WTC11 (cell line): ENCODE results near the gene WNK3.

Experiments used
- ATF2 ChIP-seq: sonication (generic); formaldehyde crosslinking; IDR thresholded peaks from 2 replicates; pipeline ENCODE4 v1.8.1; 2022; ENCODE audit warnings: low read depth, missing genetic modification reagents, borderline replicate concordance
- CREM ChIP-seq: sonication (generic); formaldehyde crosslinking; IDR thresholded peaks from 2 replicates; pipeline ENCODE4 v1.8.1; 2022; ENCODE audit warnings: mild to moderate bottlenecking, missing genetic modification reagents, moderate library complexity
- GTF2I ChIP-seq: fragments of 250-450 bp; sonication (Bioruptor Pico); conservative IDR thresholded peaks from 2 replicates; pipeline ENCODE4 v1.4.0; 2021; ENCODE audit warnings: mild to moderate bottlenecking
- HMGXB4 ChIP-seq: sonication (generic); formaldehyde crosslinking; IDR thresholded peaks from 2 replicates; pipeline ENCODE4 v1.8.1; 2023; ENCODE audit warnings: mild to moderate bottlenecking, moderate library complexity, missing genetic modification reagents
- JUN ChIP-seq: sonication (generic); formaldehyde crosslinking; IDR thresholded peaks from 2 replicates; pipeline ENCODE4 v1.8.0; 2023; ENCODE audit warnings: mild to moderate bottlenecking, missing genetic modification reagents
- MAX ChIP-seq: sonication (generic); formaldehyde crosslinking; IDR thresholded peaks from 2 replicates; pipeline ENCODE4 v1.8.0; 2022; ENCODE audit warnings: mild to moderate bottlenecking, missing genetic modification reagents
- MYBL2 ChIP-seq: sonication (generic); formaldehyde crosslinking; IDR thresholded peaks from 2 replicates; pipeline ENCODE4 v1.8.1; 2023; ENCODE audit warnings: mild to moderate bottlenecking, moderate library complexity, missing genetic modification reagents
- NFE2L1 ChIP-seq: sonication (generic); formaldehyde crosslinking; IDR thresholded peaks from 2 replicates; pipeline ENCODE4 v1.8.1; 2023; ENCODE audit warnings: missing genetic modification reagents
- NR2C2 ChIP-seq: sonication (generic); formaldehyde crosslinking; IDR thresholded peaks from 2 replicates; pipeline ENCODE4 v1.8.0; 2022; ENCODE audit warnings: mild to moderate bottlenecking, missing genetic modification reagents
- USF1 ChIP-seq: sonication (generic); formaldehyde crosslinking; IDR thresholded peaks from 2 replicates; pipeline ENCODE4 v1.8.0; 2022; ENCODE audit warnings: mild to moderate bottlenecking, missing genetic modification reagents
- ZNF416 ChIP-seq: fragments of 250-450 bp; sonication (Bioruptor Pico); IDR thresholded peaks from 2 replicates; pipeline ENCODE4 v1.9.0; 2021; ENCODE audit warnings: mild to moderate bottlenecking, inconsistent platforms
- TF ChIP-seq, protein P1 (sequence below): fragments of 200-600 bp; IDR thresholded peaks from 2 replicates; pipeline ENCODE4 v1.8.0; 2022; ENCODE audit warnings: antibody characterized with exemption
- TF ChIP-seq, protein P2 (sequence below): sonication (generic); formaldehyde crosslinking; IDR thresholded peaks from 2 replicates; pipeline ENCODE4 v1.8.0; 2022; ENCODE audit warnings: mild to moderate bottlenecking, missing genetic modification reagents

- TF ChIP-seq, protein P1, sequence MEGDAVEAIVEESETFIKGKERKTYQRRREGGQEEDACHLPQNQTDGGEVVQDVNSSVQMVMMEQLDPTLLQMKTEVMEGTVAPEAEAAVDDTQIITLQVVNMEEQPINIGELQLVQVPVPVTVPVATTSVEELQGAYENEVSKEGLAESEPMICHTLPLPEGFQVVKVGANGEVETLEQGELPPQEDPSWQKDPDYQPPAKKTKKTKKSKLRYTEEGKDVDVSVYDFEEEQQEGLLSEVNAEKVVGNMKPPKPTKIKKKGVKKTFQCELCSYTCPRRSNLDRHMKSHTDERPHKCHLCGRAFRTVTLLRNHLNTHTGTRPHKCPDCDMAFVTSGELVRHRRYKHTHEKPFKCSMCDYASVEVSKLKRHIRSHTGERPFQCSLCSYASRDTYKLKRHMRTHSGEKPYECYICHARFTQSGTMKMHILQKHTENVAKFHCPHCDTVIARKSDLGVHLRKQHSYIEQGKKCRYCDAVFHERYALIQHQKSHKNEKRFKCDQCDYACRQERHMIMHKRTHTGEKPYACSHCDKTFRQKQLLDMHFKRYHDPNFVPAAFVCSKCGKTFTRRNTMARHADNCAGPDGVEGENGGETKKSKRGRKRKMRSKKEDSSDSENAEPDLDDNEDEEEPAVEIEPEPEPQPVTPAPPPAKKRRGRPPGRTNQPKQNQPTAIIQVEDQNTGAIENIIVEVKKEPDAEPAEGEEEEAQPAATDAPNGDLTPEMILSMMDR = no peak
- TF ChIP-seq HMGXB4 (CRISPR knock-in tag) = no peak
- TF ChIP-seq JUN (CRISPR knock-in tag) = no peak
- no peak for TF ChIP-seq ATF2 (CRISPR knock-in tag)
- TF ChIP-seq MAX = no peak
- TF ChIP-seq, protein P2, sequence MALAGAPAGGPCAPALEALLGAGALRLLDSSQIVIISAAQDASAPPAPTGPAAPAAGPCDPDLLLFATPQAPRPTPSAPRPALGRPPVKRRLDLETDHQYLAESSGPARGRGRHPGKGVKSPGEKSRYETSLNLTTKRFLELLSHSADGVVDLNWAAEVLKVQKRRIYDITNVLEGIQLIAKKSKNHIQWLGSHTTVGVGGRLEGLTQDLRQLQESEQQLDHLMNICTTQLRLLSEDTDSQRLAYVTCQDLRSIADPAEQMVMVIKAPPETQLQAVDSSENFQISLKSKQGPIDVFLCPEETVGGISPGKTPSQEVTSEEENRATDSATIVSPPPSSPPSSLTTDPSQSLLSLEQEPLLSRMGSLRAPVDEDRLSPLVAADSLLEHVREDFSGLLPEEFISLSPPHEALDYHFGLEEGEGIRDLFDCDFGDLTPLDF = no peak
- TF ChIP-seq NFE2L1 (CRISPR knock-in tag) = no peak
- TF ChIP-seq USF1 (CRISPR knock-in tag) = no peak
- TF ChIP-seq GTF2I (CRISPR knock-in tag) = no peak
- TF ChIP-seq MYBL2 (CRISPR knock-in tag) = no peak
- TF ChIP-seq ZNF416 (CRISPR knock-in tag) = no peak
- no peak for TF ChIP-seq CREM
- no peak for TF ChIP-seq NR2C2 (CRISPR knock-in tag)
Observed at GRCh38 chrX:54301516-54301915, 56.3 kb downstream of the WNK3 start.
